Glutamatergic neuron (in vitro differentiated cells): ENCODE results near the gene BRMS1. TPM values are rescaled to one million over a fixed set of nuclear protein-coding genes. Genes with fewer than 3 reads are reported as not detected.

Experiments used
- DNase-seq: peaks from one replicate; pipeline ENCODE4 v3.0.0; 2022
- H3K27ac Mint-ChIP-seq: one replicate; pipeline ENCODE4 v1.8.0; 2020; ENCODE audit warnings: mild to moderate bottlenecking, mixed read lengths, inconsistent platforms; ENCODE audit not compliant: unreplicated experiment
- H3K27me3 Mint-ChIP-seq: one replicate; pipeline ENCODE4 v1.8.0; 2020; ENCODE audit warnings: mild to moderate bottlenecking, moderate library complexity, mixed read lengths, inconsistent platforms; ENCODE audit not compliant: unreplicated experiment
- H3K36me3 Mint-ChIP-seq: one replicate; pipeline ENCODE4 v1.8.0; 2020; ENCODE audit warnings: mild to moderate bottlenecking, mixed read lengths, inconsistent platforms; ENCODE audit not compliant: unreplicated experiment
- H3K4me1 Mint-ChIP-seq: one replicate; pipeline ENCODE4 v1.8.0; 2020; ENCODE audit warnings: mild to moderate bottlenecking, low read depth, mixed read lengths, inconsistent platforms; ENCODE audit not compliant: unreplicated experiment
- H3K4me3 Mint-ChIP-seq: one replicate; pipeline ENCODE4 v1.8.0; 2020; ENCODE audit warnings: mild to moderate bottlenecking, mixed read lengths, inconsistent platforms; ENCODE audit not compliant: unreplicated experiment
- H3K9me3 Mint-ChIP-seq: one replicate; pipeline ENCODE4 v1.8.0; 2020; ENCODE audit warnings: mild to moderate bottlenecking, moderate library complexity, mixed read lengths, inconsistent platforms; ENCODE audit not compliant: unreplicated experiment
- CTCF ChIP-seq: fragments of 200-600 bp; sonication (generic); IDR thresholded peaks from one replicate; pipeline ENCODE4 v1.5.0; 2021; ENCODE audit not compliant: partially characterized antibody, unreplicated experiment
- total RNA-seq: library from RNA; stranded (reverse); fragmentation: NEBNext Ultra II Directional; extraction: Animal tissue kit (Norgen Biotek cat#: 25700); gene quantifications from one replicate; pipeline ENCODE4 v1.2.1, GENCODE V29; 2021; ENCODE audit not compliant: unreplicated experiment

The BRMS1 gene
- total RNA-seq, 1 donor from 2014 or later = 44.0 TPM

DNA sequence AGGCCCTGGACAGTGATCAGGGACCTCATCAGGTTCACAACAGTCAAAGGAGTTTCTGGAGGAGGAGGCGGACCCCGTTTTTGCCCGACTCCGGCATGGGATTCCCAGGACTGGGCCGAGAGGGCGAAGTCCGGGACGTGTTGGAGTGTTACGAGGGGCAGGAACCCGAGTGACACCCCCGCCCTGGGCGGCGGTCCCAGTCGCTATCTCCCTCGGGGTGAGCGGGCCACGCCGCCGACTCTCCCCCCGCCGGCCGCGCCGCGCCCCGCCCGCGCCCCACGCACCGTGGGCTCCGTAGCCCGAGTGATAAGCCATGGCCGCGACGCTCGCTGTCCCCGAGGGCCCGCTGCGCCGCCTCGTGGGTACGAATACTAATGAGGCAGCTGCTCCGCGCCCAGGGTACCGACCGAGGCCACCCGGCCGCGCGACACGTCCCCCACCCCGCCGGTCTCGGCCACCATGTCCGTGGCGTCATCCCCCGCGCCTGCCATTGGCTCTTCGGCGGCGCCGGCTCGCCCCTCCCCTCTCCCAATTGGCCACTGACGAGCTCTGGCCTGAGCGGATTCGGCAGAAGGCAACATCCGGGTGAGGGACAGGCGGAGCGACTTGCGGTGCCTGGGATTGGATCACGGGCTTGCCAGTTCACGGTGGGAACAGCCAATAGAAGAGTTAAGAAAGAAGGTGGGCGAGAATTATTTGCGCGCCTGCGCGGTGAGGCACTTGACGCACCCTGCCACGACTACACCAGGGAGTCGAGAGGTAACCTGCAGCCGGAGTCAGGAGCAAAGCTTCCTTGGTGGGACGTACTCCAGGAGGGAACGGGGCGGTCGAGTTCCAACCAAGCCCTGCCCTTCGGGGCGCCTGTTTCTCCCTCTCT is 56.0 kb downstream of the BRMS1 start, which contains the start of gene YIF1A:
TSS of gene YIF1A (minus strand) at position 473 of the 877 bp plus-strand sequence. CDS start at position 315, 158 bp downstream.
- Mint-ChIP-seq H3K36me3 (no peaks in the 10 kb centered on the region), H3K4me3 (peak within 1 kb of the TSS; percentile 96), H3K27me3 (peaks cover 29% of the 10 kb centered on the region), H3K27ac (peak within 1 kb of the TSS; percentile 98), H3K4me1 (peaks cover 34% of the 10 kb centered on the region), H3K9me3 (peaks cover 21% of the 10 kb centered on the region)
- no peak for TF ChIP-seq CTCF
- DNase-seq = peak; percentile 99

DNA sequence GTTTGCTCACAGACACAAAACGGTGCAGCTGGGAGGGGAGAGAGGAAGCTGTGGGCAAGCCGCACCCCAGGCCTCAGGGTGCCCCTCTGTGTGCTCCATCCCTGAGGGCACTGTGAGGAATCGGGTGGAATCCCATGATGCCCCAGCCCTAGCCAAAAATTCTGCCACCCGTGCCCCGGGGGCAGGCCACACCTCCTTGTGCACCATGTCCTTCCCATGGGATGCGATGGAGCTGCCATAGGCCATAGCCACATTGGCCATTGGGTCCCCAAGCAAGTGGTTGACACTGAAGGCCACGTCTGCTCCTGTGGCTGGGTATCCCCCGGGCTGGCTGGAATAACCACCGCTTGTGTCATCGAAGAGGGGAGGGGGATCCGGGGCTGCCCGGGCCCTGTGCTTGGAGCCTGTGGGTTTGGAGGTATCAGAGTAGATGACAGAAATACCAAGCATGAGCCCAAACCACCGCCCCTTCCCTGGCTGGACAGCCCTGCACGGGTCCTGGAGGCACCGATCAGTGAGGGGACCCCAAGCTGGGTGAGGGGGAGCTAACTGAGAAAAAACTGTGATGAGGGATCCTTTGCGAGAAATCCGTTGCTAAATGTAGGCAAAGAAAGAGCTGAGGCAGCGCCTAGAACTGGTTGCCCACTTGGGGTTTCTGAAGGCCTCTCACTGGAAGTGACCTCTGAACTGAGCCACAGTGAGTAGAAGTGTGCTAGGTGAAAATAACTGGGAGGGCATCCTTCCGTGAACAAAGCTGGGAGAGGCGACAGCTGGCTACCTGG is 56.8 kb downstream of the BRMS1 start:
- Mint-ChIP-seq H3K27me3 (peaks cover 29% of the 10 kb centered on the region), H3K9me3 (peaks cover 18% of the 10 kb centered on the region), H3K27ac (peak overlapping the region; percentile 98), H3K36me3 (no peaks in the 10 kb centered on the region), H3K4me3 (peak overlapping the region; percentile 96), H3K4me1 (peaks cover 33% of the 10 kb centered on the region)
- DNase-seq = no peak
- no peak for TF ChIP-seq CTCF

Other genes starting within 250 kb of the BRMS1 start
- 127 TPM for gene KLC2, start 87.4 kb downstream of the BRMS1 start, total RNA-seq
- 85.4 TPM for gene RAB1B, start 76.5 kb downstream of the BRMS1 start, total RNA-seq
- 61.3 TPM for gene CNIH2, start 66.9 kb downstream of the BRMS1 start, total RNA-seq
- gene YIF1A, start 56.0 kb downstream of the BRMS1 start, total RNA-seq = 115 TPM
- gene TMEM151A, start 53.2 kb downstream of the BRMS1 start, total RNA-seq = 19.2 TPM
- 11.4 TPM for gene CD248, start 28.1 kb downstream of the BRMS1 start, total RNA-seq
- gene RIN1, start 8.7 kb downstream of the BRMS1 start, total RNA-seq = 1.9 TPM
- gene B4GAT1, start 2.5 kb upstream of the BRMS1 start, total RNA-seq = 42.7 TPM
- 2.8 TPM for gene SLC29A2, start 26.7 kb upstream of the BRMS1 start, total RNA-seq
- 0.78 TPM for gene NPAS4, start 75.9 kb upstream of the BRMS1 start, total RNA-seq
- gene MRPL11, start 93.7 kb upstream of the BRMS1 start, total RNA-seq = 27.5 TPM
- gene PELI3, start 121.8 kb upstream of the BRMS1 start, total RNA-seq = 7.7 TPM
- 72.0 TPM for gene DPP3, start 135.3 kb upstream of the BRMS1 start, total RNA-seq
- 37.3 TPM for gene BBS1, start 165.5 kb upstream of the BRMS1 start, total RNA-seq
- gene ZDHHC24, start 200.9 kb upstream of the BRMS1 start, total RNA-seq = 11.5 TPM
- gene ACTN3, start 201.8 kb upstream of the BRMS1 start, total RNA-seq = 2.0 TPM
- gene CTSF, start 223.5 kb upstream of the BRMS1 start, total RNA-seq = 31.1 TPM
- 0.51 TPM for gene CCDC87, start 248.0 kb upstream of the BRMS1 start, total RNA-seq
- gene CCS, start 248.1 kb upstream of the BRMS1 start, total RNA-seq = 65.1 TPM